ENCODE data around the gene SDCBP2.

- TF ChIP-seq POLR2A (IDR thresholded peaks at IDR 0.05; ENCODE audit: low read length) (no peak), CTCF (IDR thresholded peaks at IDR 0.05) (no peak), SMC3 (IDR thresholded peaks at IDR 0.05) (no peak), RNF2 (IDR thresholded peaks at IDR 0.05; ENCODE audit: borderline replicate concordance, low read depth) (no peak), E2F6 (IDR thresholded peaks at IDR 0.05; ENCODE audit: borderline replicate concordance, low read depth) (no peak), CHD2 (IDR thresholded peaks at IDR 0.05; ENCODE audit: low read length, partially characterized antibody) (no peak), MAZ (IDR thresholded peaks at IDR 0.05; ENCODE audit: borderline replicate concordance, low read depth, low read length) (no peak), EP300 (IDR thresholded peaks at IDR 0.05) (no peak)
- TF ChIP-seq, protein P1, sequence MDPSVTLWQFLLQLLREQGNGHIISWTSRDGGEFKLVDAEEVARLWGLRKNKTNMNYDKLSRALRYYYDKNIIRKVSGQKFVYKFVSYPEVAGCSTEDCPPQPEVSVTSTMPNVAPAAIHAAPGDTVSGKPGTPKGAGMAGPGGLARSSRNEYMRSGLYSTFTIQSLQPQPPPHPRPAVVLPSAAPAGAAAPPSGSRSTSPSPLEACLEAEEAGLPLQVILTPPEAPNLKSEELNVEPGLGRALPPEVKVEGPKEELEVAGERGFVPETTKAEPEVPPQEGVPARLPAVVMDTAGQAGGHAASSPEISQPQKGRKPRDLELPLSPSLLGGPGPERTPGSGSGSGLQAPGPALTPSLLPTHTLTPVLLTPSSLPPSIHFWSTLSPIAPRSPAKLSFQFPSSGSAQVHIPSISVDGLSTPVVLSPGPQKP (IDR thresholded peaks at IDR 0.05; ENCODE audit: low read depth, low read length): no peak
Measured at GRCh38 chr20:1301031-1301529, 27.9 kb downstream of the SDCBP2 start.
